ENCODE data around the gene UBE3D. TPM values are rescaled to one million over a fixed set of nuclear protein-coding genes. Genes with fewer than 3 reads are reported as not detected.

Gene UBE3D
- total RNA-seq, 1 experiment from 2014 or later: 11.0 TPM

- ATAC-seq: no peak
- in situ Hi-C loops (cut with HindIII; ENCODE audit: low pct_unique_long_range_greater_than_20kb, low sequenced_read_pairs) (no loop called here), intact Hi-C loops (cut with micrococcal nuclease; ENCODE audit: unreplicated experiment) (no loop called here)
- POLR2A ChIA-PET: no interaction called here
- no TSS peak for BruUV-seq (replicated peaks)
- no peaks in the 10 kb centered on the region for H3K27me3 ChIP-seq (ENCODE audit: control insufficient read depth, insufficient read depth, low read length)
- CTCF ChIA-PET: interaction anchor here (0.6 kb wide), 1 partner anchor 353 kb away, joined by 7 read pairs; no protein-coding TSS in a partner anchor
- H3K4me3 ChIP-seq (ENCODE audit: low read depth in 2 of 2, low read length in 2 of 2): no peak overlapping the region
- H3K27ac ChIP-seq (ENCODE audit: low read length): no peak overlapping the region
- H3K36me3 ChIP-seq (ENCODE audit: control insufficient read depth, insufficient read depth, low read length): no peaks in the 10 kb centered on the region; the same call in 1 of the 2 replicates
- no peaks in the 10 kb centered on the region for H3K9me3 ChIP-seq (ENCODE audit: control insufficient read depth, insufficient read depth, low read depth, low read length)
- TF ChIP-seq CTCF (IDR thresholded peaks at IDR 0.05) (no peak), POLR2AphosphoS5 (IDR thresholded peaks at IDR 0.05; ENCODE audit: low read depth, low read length) (no peak), TCF7L2 (IDR thresholded peaks at IDR 0.05; ENCODE audit: low read depth, low read length) (no peak), SIN3A (IDR thresholded peaks at IDR 0.05; ENCODE audit: borderline replicate concordance, insufficient read depth, low read depth, low read length) (no peak)
- H3K4me1 ChIP-seq (ENCODE audit: control insufficient read depth, insufficient read depth, low read length): no peaks in the 10 kb centered on the region
- DNase-seq (ENCODE audit: low read depth, low spot score): no peak
Measured at GRCh38 chr6:83042467-83043053, 23.1 kb downstream of the UBE3D start.

GRCh38 chr6:83038246-83038645 is 27.4 kb downstream of the UBE3D start:
- no TSS peak for BruUV-seq (replicated peaks)
- intact Hi-C loops (cut with micrococcal nuclease; ENCODE audit: unreplicated experiment): no loop called here
- H3K27ac ChIP-seq (ENCODE audit: low read length): no peak overlapping the region
- ATAC-seq (no peak), DNase-seq (ENCODE audit: low read depth, low spot score) (no peak)
- POLR2A ChIA-PET: no interaction called here
- H3K27me3 ChIP-seq (ENCODE audit: control insufficient read depth, insufficient read depth, low read length): no peaks in the 10 kb centered on the region
- no peaks in the 10 kb centered on the region for H3K4me1 ChIP-seq (ENCODE audit: control insufficient read depth, insufficient read depth, low read length)
- CTCF ChIA-PET: interaction anchor here (0.5 kb wide), 1 partner anchor 917 kb away, joined by 3 read pairs; no protein-coding TSS in a partner anchor
- no peak overlapping the region for H3K4me3 ChIP-seq (ENCODE audit: low read depth in 2 of 2, low read length in 2 of 2)
- H3K36me3 ChIP-seq (ENCODE audit: control insufficient read depth, insufficient read depth, low read length): no peaks in the 10 kb centered on the region; the same call in 1 of the 2 replicates
- no peak for TF ChIP-seq CTCF (IDR thresholded peaks at IDR 0.05)
- TF ChIP-seq TCF7L2 (IDR thresholded peaks at IDR 0.05; ENCODE audit: low read depth, low read length): no peak
- no peak for TF ChIP-seq REST (IDR thresholded peaks at IDR 0.05; ENCODE audit: insufficient read depth in 1 of 2, low read depth in 2 of 2, low read length in 1 of 2)
- TF ChIP-seq SIN3A (IDR thresholded peaks at IDR 0.05; ENCODE audit: borderline replicate concordance, insufficient read depth, low read depth, low read length): no peak
- TF ChIP-seq POLR2AphosphoS5 (IDR thresholded peaks at IDR 0.05; ENCODE audit: low read depth, low read length): no peak
- H3K9me3 ChIP-seq (ENCODE audit: control insufficient read depth, insufficient read depth, low read depth, low read length): no peaks in the 10 kb centered on the region
- in situ Hi-C loops (cut with HindIII; ENCODE audit: low pct_unique_long_range_greater_than_20kb, low sequenced_read_pairs): no loop called here
